Measurements from ENCODE around the gene TRIM54. TPM values are rescaled to one million over a fixed set of nuclear protein-coding genes. Genes with fewer than 3 reads are reported as not detected.

The TRIM54 gene
- total and polyA plus RNA-seq, 2 donors (not counting 3 experiments of a cell fraction or from before 2014, with no cell fraction given) = 0.51 to 1.7 TPM

DNA sequence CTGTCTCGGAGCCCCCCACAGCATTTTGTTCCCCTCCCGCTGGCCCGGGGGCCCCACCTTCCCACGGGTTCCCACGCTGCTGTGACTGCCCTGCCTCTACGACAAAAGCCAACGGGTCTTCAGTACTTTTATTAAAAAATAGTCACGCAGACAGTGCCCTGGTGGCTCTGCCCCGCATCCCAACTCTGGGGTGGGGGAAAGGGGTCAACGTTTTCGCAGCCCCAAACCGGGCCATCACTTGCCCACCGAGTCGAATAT lies 25.0 kb downstream of the TRIM54 start:
- no TSS peak for BruUV-seq (replicated peaks)
- Histone ChIP-seq H3K36me3 (ENCODE audit: control insufficient read depth in 2 of 2, extremely low read depth in 1 of 2, insufficient read depth in 2 of 2, low read length in 2 of 2) (no peaks in the 10 kb centered on the region), H2AFZ (ENCODE audit: low read depth, low read length) (no peak overlapping the region), H3K4me1 (ENCODE audit: control insufficient read depth, extremely low read depth, insufficient read depth, low read length) (peaks cover 8% of the 10 kb centered on the region), H3K79me2 (ENCODE audit: control insufficient read depth, insufficient read depth, low read length) (no peaks in the 10 kb centered on the region), H3K27ac (ENCODE audit: insufficient read depth, low read depth, low read length) (no peak overlapping the region), H3K27me3 (ENCODE audit: control insufficient read depth in 2 of 2, insufficient read depth in 2 of 2, low read length in 2 of 2) (peaks cover 25 to 41% of the 10 kb centered on the region in 2 experiments), H3K4me2 (ENCODE audit: insufficient read depth, low read length) (no peak overlapping the region), H3K9ac (replicated peaks; ENCODE audit: extremely low read depth, insufficient read depth, low read length) (no peak overlapping the region), H3K9me3 (replicated peaks; ENCODE audit: control insufficient read depth, insufficient read depth, low read length) (no peaks in the 10 kb centered on the region), H3K9me1 (replicated peaks; ENCODE audit: control insufficient read depth, extremely low read depth, insufficient read depth, low read length) (no peaks in the 10 kb centered on the region), H3K4me3 (replicated peaks in 1 of 3; ENCODE audit: insufficient read depth in 1 of 3, low read depth in 1 of 3, low read length in 3 of 3) (no peak overlapping the region), H4K20me1 (replicated peaks; ENCODE audit: control insufficient read depth, extremely low read depth, insufficient read depth, low read length) (no peaks in the 10 kb centered on the region)
- ChIA-PET CTCF (interaction anchor here (6.7 kb wide), 1 partner anchor 27 kb away, joined by 115 read pairs; the partner anchor contains the start of gene TRIM54), POLR2A (no interaction called here)
- no peak for DNase-seq (ENCODE audit: low read depth, low spot score)
- dilution Hi-C loops (cut with MboI; ENCODE audit: extremely low pct_ligation_motif_present, low sequenced_read_pairs) = no loop called here
- no peak for FAIRE-seq
- TF ChIP-seq EZH2 (IDR thresholded peaks at IDR 0.05; ENCODE audit: borderline replicate concordance, low read depth, low read length, severe bottlenecking) (no peak), POLR2A (IDR thresholded peaks at IDR 0.05; ENCODE audit: low read depth, low read length) (no peak), JUN (IDR thresholded peaks at IDR 0.05; ENCODE audit: borderline replicate concordance, insufficient read depth, insufficient read length, low read depth) (no peak), POLR2AphosphoS5 (IDR thresholded peaks at IDR 0.05; ENCODE audit: insufficient read depth, low read depth, low read length) (no peak), GATA2 (IDR thresholded peaks at IDR 0.05; ENCODE audit: insufficient read depth, insufficient read length, low read depth, low read length) (no peak), FOS (IDR thresholded peaks at IDR 0.05; ENCODE audit: borderline replicate concordance, insufficient read depth, low read length) (no peak), MYC (IDR thresholded peaks at IDR 0.05; ENCODE audit: low read depth, low read length) (no peak)
- TF ChIP-seq, protein P1, sequence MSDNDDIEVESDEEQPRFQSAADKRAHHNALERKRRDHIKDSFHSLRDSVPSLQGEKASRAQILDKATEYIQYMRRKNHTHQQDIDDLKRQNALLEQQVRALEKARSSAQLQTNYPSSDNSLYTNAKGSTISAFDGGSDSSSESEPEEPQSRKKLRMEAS (IDR thresholded peaks at IDR 0.05; ENCODE audit: insufficient read depth, insufficient read length) = no peak
- TF ChIP-seq, protein P2, sequence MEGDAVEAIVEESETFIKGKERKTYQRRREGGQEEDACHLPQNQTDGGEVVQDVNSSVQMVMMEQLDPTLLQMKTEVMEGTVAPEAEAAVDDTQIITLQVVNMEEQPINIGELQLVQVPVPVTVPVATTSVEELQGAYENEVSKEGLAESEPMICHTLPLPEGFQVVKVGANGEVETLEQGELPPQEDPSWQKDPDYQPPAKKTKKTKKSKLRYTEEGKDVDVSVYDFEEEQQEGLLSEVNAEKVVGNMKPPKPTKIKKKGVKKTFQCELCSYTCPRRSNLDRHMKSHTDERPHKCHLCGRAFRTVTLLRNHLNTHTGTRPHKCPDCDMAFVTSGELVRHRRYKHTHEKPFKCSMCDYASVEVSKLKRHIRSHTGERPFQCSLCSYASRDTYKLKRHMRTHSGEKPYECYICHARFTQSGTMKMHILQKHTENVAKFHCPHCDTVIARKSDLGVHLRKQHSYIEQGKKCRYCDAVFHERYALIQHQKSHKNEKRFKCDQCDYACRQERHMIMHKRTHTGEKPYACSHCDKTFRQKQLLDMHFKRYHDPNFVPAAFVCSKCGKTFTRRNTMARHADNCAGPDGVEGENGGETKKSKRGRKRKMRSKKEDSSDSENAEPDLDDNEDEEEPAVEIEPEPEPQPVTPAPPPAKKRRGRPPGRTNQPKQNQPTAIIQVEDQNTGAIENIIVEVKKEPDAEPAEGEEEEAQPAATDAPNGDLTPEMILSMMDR (IDR thresholded peaks at IDR 0.05; ENCODE audit: extremely low read depth in 1 of 2, insufficient read depth in 1 of 2, low read depth in 1 of 2, low read length in 2 of 2) = no peak
- intact Hi-C loops (cut with micrococcal nuclease) = no loop called here
